UCSD-AML1 (cell line): ENCODE results near the gene APEX1.
"Not testable (repeated sequence)": the region's sequence is repeated elsewhere in the genome, so short reads cannot be mapped to it uniquely, and the experiment has no call there.

ENCODE experiments used
- DNase-seq: peaks from one replicate; lab custom pipeline; 2025; ENCODE audit not compliant: unreplicated experiment; lab: John Stamatoyannopoulos, UW

Gene APEX1

DNA sequence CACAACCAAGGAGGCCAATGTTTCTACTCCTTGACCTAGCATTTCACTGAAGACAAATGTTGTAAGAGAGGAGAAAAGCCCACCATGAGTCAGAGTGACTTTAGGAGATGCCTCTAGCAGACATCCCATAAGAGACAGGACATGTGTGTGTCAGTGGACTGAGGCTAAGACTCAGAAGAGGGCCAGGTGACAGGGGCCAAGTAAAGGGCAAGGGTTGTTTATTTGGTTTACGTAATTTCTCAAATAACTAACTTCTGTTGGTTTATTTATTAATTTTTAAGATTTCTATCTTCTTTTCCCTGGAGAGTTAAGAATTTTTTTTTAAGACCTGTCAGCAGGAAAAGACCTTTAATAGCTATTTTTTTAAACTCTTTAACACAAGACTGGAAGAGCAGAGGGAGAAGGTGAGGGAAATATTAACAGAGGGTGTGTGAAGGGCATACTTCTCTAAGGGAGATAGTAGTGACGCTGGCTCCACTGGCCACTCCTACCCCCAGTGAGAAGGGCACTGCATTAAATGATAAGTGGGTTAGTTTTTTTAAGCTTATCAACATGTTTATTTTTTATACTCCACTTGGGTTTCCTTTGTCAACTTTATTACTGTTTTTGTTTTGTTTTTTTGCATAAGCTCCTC, 17.6 kb downstream of the APEX1 start:
- DNase-seq: no peak

- DNase-seq: no peak
Observed at GRCh38 chr14:20476776-20477175, 21.8 kb downstream of the APEX1 start.

DNA sequence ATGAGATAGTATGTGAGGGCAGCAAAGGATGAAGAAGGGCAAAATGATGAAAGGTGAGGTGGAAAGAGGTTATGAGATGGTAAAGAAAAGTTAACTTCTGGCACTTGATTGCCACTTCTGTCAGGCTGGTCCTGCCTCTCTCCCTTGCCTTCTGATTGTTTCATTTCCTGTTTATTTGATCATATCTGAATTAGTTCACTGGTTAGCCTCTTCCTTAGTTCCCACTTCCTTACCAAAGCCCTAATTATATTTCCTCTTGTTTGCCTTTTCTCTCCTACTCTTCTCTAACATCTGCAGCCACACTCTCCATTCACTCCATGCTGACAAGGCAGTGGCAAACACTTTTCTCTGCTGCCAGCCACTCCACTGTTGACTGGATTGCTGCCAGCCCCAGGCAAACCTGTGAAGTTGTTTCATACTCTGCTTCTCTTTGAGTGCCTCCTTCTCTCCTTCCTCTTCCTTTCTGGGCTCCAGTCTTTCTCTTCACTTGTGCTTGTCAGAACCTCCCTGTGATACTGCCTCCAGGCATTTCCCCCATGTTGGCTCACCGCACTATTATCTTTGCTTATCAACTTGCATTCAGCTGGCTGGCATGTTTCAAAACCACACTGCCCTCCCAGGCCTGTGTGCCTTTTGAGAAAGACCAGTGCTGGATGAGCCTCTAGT, 22.3 kb downstream of the APEX1 start:
- peak; percentile 79 for DNase-seq

- DNase-seq: no peak
Observed at GRCh38 chr14:20478894-20479293, 23.9 kb downstream of the APEX1 start.

GRCh38 chr14:20482382-20482781, 27.4 kb downstream of the APEX1 start:
- no peak for DNase-seq

DNA sequence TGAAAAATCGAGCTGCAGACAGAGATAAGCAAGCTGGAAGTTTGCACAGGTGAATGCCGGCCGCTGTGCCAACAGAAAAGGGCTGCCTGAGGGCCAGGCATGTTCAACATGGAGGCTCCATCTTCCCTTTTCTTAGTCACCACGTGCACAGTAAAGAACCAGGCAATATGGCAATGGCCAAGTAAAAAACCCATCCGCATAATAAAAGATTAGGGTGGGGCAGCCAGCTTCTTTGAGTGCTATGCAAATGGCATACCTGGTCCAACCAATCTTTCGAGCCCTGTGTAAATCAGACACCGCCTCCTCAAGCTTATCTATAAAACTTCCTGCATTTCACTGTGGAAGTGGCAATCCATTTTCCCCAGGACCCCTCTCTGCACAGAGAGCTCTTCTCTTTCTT, 30.9 kb downstream of the APEX1 start:
- no peak for DNase-seq

GRCh38 chr14:20486684-20487395, 31.8 kb downstream of the APEX1 start:
- no peak for DNase-seq

GRCh38 chr14:20487396-20487725, 32.3 kb downstream of the APEX1 start:
- no peak for DNase-seq

DNA sequence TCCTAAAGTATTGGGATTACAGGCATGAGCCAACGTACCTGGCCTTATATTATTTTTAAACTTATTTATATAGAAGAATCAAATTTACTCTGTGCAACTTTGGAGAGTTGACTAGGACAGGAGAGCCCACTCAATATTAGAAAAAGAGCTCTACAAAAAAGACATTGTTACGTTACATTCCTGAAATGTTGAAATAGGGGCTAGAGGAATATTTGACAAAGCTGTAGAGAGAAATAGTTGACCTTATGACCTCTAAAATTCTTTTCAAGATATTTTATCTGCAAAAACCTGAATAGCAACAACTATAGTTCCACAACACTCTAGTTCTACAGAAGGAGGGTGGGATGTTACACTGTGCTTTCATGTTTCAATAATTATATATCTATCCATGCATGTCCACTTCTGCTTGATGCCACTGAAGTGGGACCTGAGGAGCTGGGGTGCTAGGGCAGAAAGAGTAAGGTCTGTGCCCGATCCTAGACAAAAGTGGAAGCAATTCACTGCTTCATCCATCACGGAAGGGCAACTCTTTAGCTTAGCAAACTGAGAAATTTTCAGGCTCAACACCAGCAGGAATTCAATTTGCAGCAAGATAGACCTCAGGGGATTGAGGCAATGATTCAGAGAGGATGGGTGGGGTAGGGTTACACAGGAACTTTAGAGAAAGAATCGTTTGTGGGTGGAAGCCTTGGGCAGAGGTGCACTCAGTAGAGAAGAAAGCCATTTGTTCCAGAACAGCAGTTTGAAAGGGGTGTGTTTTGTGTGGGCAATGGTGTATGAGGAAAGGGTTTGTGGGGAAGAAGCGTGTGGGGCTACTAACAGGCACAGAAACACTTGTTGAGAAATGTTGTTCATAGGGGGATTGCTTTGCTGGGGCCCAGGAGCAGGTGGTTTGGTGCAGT, 34.3 kb downstream of the APEX1 start:
- DNase-seq: no peak

DNA sequence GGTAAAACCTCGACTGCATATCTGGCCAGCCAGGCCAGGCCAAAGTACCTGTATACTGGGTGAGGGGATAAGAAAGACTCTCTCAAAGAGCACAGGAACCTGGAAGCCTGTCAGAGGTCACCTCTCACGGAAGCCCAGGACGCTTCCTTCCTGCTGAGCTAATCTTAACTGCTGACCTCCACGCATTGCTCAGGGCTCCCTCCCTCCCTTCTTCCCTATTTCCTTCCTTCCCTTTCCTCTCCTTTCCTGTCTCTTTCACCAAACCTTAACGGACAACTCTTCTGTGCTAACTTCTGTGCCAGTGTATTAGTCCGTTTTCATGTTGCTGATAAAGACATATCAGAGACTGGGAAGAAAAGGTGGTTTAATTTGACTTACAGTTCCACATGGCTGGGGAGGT, 35.5 kb downstream of the APEX1 start:
- no peak for DNase-seq

DNA sequence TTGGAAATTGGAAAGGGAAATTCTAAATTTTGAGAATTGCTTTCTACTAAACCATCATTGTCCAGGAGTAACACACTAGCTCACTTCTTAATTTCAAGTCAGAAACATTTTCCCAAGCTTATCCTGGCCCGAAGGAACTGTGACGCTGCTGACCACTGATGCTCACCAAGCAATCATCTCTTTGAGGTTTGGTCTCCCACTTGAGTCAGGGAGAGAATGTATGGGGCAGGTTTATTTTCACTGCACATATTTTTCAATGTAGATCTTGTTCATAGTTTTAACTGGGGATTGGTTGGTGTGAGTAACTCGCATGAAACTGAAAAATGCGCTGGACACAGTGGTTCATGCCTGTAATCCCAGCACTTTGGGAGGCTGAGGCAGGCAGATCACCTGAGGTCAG, 37.5 kb downstream of the APEX1 start:
- no peak for DNase-seq

- peak; percentile 41 for DNase-seq
Observed at GRCh38 chr14:20493634-20494033, 38.6 kb downstream of the APEX1 start.

- DNase-seq: no peak
Observed at GRCh38 chr14:20494935-20495766, 40.1 kb downstream of the APEX1 start.

DNA sequence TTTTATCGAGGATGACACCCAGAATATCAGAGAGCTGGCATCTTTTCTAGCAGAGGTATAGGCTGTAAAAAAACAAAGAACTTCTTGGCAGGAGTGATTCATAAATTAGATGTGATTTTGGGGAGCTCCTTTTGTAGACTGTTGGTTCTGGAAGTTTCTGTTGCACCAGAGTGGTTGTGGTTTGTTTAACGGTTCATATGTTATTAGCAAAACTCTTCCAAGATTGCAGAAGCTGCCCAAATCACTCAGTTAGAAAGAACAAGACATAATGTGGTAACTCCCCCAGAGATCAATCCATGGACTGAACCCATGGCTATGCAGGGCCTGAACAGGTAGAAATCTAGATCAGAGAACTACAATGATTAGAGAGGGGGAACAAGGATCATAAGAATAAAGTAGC, 43.6 kb downstream of the APEX1 start:
- DNase-seq: no peak

- no peak for DNase-seq
Observed at GRCh38 chr14:20499108-20499507, 44.1 kb downstream of the APEX1 start.

DNA sequence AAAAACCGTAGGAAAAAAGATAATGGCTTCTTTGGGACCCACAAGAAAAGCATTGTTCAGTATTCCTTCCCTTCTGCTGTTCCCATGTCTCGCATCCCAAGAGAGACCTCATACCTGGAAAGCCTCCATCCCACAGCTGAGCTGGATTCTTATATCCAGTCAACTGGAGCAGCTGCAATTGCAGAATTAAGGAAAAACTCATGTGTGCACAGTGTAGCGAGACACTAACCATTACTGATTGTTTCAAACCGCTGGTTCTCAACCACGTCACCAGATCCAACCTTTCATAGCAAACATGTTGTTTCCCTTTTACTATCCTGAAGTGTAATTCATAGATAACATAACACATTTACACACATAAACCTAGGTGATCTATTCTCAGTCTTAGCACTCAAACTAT, 44.9 kb downstream of the APEX1 start:
- DNase-seq: no peak

GRCh38 chr14:20501346-20501745, 46.3 kb downstream of the APEX1 start:
- DNase-seq: no peak

- no peak for DNase-seq
Observed at GRCh38 chr14:20503898-20504297, 48.9 kb downstream of the APEX1 start.

DNA sequence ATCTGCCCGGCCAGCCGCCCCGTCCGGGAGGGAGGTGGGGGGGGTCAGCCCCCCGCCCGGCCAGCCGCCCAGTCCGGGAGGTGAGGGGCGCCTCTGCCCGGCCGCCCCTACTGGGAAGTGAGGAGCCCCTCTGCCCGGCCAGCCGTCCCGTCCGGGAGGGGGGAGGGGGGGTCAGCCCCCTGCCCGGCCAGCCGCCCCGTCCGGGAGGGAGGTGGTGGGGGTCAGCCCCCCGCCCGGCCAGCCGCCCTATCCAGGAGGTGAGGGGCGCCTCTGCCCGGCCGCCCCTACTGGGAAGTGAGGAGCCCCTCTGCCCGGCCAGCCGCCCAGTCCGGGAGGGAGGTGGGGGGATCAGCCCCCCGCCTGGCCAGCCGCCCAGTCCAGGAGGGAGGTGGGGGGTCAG, 51.2 kb downstream of the APEX1 start:
- DNase-seq: not testable (repeated sequence)

GRCh38 chr14:20506752-20507151, 51.7 kb downstream of the APEX1 start:
- DNase-seq: not testable (repeated sequence)
